MCF 10A (cell line): Measurements from ENCODE around the gene GPC5. TPM values are rescaled to one million over a fixed set of nuclear protein-coding genes. Genes with fewer than 3 reads are reported as not detected.

ENCODE experiments used
- BruUV-seq: library from RNA; stranded (reverse); fragments of 400-500 nt; replicated peaks from 2 replicates; lab custom pipeline; 2021; lab: Mats Ljungman, UMichigan
- CTCF ChIA-PET: fragments of 300-600 bp; sonication (Branson Sonifier 250); formaldehyde crosslinking; extraction: SDS; loops from one replicate; lab custom pipeline; 2021; ENCODE audit warnings: antibody characterized with exemption, inconsistent platforms; lab: Yijun Ruan, JAX
- POLR2A ChIA-PET: fragments of 300-600, 350-650 bp; sonication (Branson Sonifier 250); formaldehyde crosslinking; extraction: SDS; loops from one replicate; lab custom pipeline; 2020; ENCODE audit warnings: antibody characterized with exemption, inconsistent platforms; lab: Yijun Ruan, JAX
- DNase-seq: peaks from one replicate; pipeline ENCODE4 v3.0.0-alpha.2; 2018; ENCODE audit not compliant: unreplicated experiment
- H3K27ac Mint-ChIP-seq: one replicate; pipeline ENCODE4 v1.8.0; 2022; ENCODE audit warnings: mild to moderate bottlenecking, low read depth, mixed read lengths; ENCODE audit not compliant: unreplicated experiment
- H3K27me3 Mint-ChIP-seq: one replicate; pipeline ENCODE4 v1.8.0; 2022; ENCODE audit warnings: mixed read lengths; ENCODE audit not compliant: insufficient read depth, unreplicated experiment
- H3K36me3 Mint-ChIP-seq: one replicate; pipeline ENCODE4 v1.8.0; 2022; ENCODE audit warnings: mild to moderate bottlenecking, moderate library complexity, mixed read lengths; ENCODE audit not compliant: insufficient read depth, unreplicated experiment
- H3K4me1 Mint-ChIP-seq: one replicate; pipeline ENCODE4 v1.8.0; 2022; ENCODE audit warnings: mixed read lengths; ENCODE audit not compliant: insufficient read depth, unreplicated experiment
- H3K4me3 Mint-ChIP-seq: one replicate; pipeline ENCODE4 v1.8.0; 2022; ENCODE audit warnings: mild to moderate bottlenecking, moderate library complexity, mixed read lengths; ENCODE audit not compliant: unreplicated experiment
- H3K9me3 Mint-ChIP-seq: one replicate; pipeline ENCODE4 v1.8.0; 2022; ENCODE audit warnings: mixed read lengths; ENCODE audit not compliant: unreplicated experiment
- CTCF ChIP-seq: fragments of 200-600 bp; IDR thresholded peaks from one replicate; pipeline ENCODE4 v1.8.0; 2022; ENCODE audit warnings: antibody characterized with exemption, mild to moderate bottlenecking; ENCODE audit not compliant: unreplicated experiment
- intact Hi-C: fragments of 100-400 bp; cut with micrococcal nuclease; formaldehyde crosslinking; loops from 2 replicates; pipeline ENCODE4 v1.14.1; 2022
- total RNA-seq: library from RNA; stranded (reverse); gene quantifications from 2 replicates; pipeline ENCODE4 v1.2.3, GENCODE V29; 2022

Gene GPC5
- total RNA-seq, 1 experiment from 2014 or later, result not detected

- ChIA-PET POLR2A (no interaction called here), CTCF (interaction anchor here (0.7 kb wide), 1 partner anchor 129 kb away, joined by 3 read pairs; no protein-coding TSS in a partner anchor)
- H3K9me3 Mint-ChIP-seq, result no peaks in the 10 kb centered on the region
- H3K36me3 Mint-ChIP-seq, result no peaks in the 10 kb centered on the region
- peaks cover 59% of the 10 kb centered on the region for H3K27me3 Mint-ChIP-seq
- no TSS peak for BruUV-seq
- DNase-seq, result no peak
- no peak for TF ChIP-seq CTCF
- intact Hi-C loops, result no loop called here
- H3K27ac Mint-ChIP-seq, result no peak overlapping the region
- H3K4me1 Mint-ChIP-seq, result no peaks in the 10 kb centered on the region
- H3K4me3 Mint-ChIP-seq, result no peak overlapping the region
Observed at GRCh38 chr13:92150606-92151005, 752.2 kb downstream of the GPC5 start.

GRCh38 chr13:92158346-92158745, 759.9 kb downstream of the GPC5 start:
- Mint-ChIP-seq H3K36me3 (no peaks in the 10 kb centered on the region), H3K4me3 (no peak overlapping the region), H3K27ac (no peak overlapping the region), H3K4me1 (peaks cover 9% of the 10 kb centered on the region), H3K27me3 (peaks cover 44% of the 10 kb centered on the region), H3K9me3 (no peaks in the 10 kb centered on the region)
- BruUV-seq, result no TSS peak
- POLR2A ChIA-PET, result no interaction called here
- peak; percentile 67 for DNase-seq
- CTCF ChIA-PET, result interaction anchor here (0.6 to 1.7 kb wide), 4 partner anchors 14 to 210 kb away, joined by 3 to 6 read pairs (median 4); no protein-coding TSS in a partner anchor
- intact Hi-C loops, result no loop called here
- TF ChIP-seq CTCF, result no peak

- DNase-seq, result no peak
- ChIA-PET CTCF (no interaction called here), POLR2A (no interaction called here)
- Mint-ChIP-seq H3K4me3 (no peak overlapping the region), H3K4me1 (no peaks in the 10 kb centered on the region), H3K36me3 (no peaks in the 10 kb centered on the region), H3K9me3 (no peaks in the 10 kb centered on the region), H3K27me3 (no peaks in the 10 kb centered on the region), H3K27ac (no peak overlapping the region)
- intact Hi-C loops, result no loop called here
- BruUV-seq, result no TSS peak
- TF ChIP-seq CTCF, result no peak
Observed at GRCh38 chr13:92164822-92165221, 766.4 kb downstream of the GPC5 start.

GRCh38 chr13:92172191-92172590, 773.8 kb downstream of the GPC5 start:
- Mint-ChIP-seq H3K36me3 (peaks cover 4% of the 10 kb centered on the region), H3K9me3 (no peaks in the 10 kb centered on the region), H3K27me3 (peaks cover 16% of the 10 kb centered on the region), H3K4me3 (no peak overlapping the region), H3K27ac (no peak overlapping the region), H3K4me1 (no peaks in the 10 kb centered on the region)
- intact Hi-C loops, result no loop called here
- BruUV-seq, result no TSS peak
- CTCF ChIA-PET, result interaction anchor here (0.6 kb wide), 1 partner anchor 409 kb away, joined by 3 read pairs; no protein-coding TSS in a partner anchor
- no peak for DNase-seq
- no peak for TF ChIP-seq CTCF
- POLR2A ChIA-PET, result no interaction called here
